SK-N-SH treated with all-trans-retinoic acid at 6 μM for 48 hours (cell line): ENCODE data around the gene F13B.

Experiments
- ARNTL ChIP-seq: fragments of 450-650 bp; formaldehyde crosslinking; IDR thresholded peaks from 2 replicates; pipeline ENCODE4 v1.5.0; 2020; ENCODE audit warnings: low read depth, mild to moderate bottlenecking, moderate library complexity, borderline replicate concordance
- CREB5 ChIP-seq: fragments of 250-450 bp; sonication (Bioruptor Pico); IDR thresholded peaks from 2 replicates; pipeline ENCODE4 v1.5.1; 2020; ENCODE audit warnings: low read depth, mild to moderate bottlenecking, moderate library complexity
- CSDC2 ChIP-seq: fragments of 250-450 bp; sonication (Bioruptor Pico); IDR thresholded peaks from 2 replicates; pipeline ENCODE4 v1.5.0; 2020; ENCODE audit warnings: mild to moderate bottlenecking, moderate library complexity
- ESRRG ChIP-seq: fragments of 250-450 bp; sonication (Bioruptor Pico); IDR thresholded peaks from 2 replicates; pipeline ENCODE4 v1.6.1; 2021; ENCODE audit warnings: mild to moderate bottlenecking
- OSR1 ChIP-seq: fragments of 250-450 bp; sonication (Bioruptor Pico); IDR thresholded peaks from 2 replicates; pipeline ENCODE4 v1.8.0; 2022; ENCODE audit warnings: moderate library complexity, mild to moderate bottlenecking, inconsistent platforms
- PATZ1 ChIP-seq: fragments of 250-450 bp; sonication (Bioruptor Pico); IDR thresholded peaks from 2 replicates; pipeline ENCODE4 v1.8.0; 2020; ENCODE audit warnings: mild to moderate bottlenecking, moderate library complexity, borderline replicate concordance
- SNAI2 ChIP-seq: fragments of 250-450 bp; sonication (Bioruptor Pico); IDR thresholded peaks from 2 replicates; pipeline ENCODE4 v1.5.0; 2020; ENCODE audit warnings: mild to moderate bottlenecking, moderate library complexity
- TCF4 ChIP-seq: fragments of 250-450 bp; sonication (Bioruptor Pico); IDR thresholded peaks from 2 replicates; pipeline ENCODE4 v1.8.0; 2021; ENCODE audit warnings: mild to moderate bottlenecking, moderate library complexity, borderline replicate concordance
- TSHZ2 ChIP-seq: fragments of 250-450 bp; sonication (Bioruptor Pico); IDR thresholded peaks from 2 replicates; pipeline ENCODE4 v1.5.0; 2020; ENCODE audit warnings: mild to moderate bottlenecking, moderate library complexity
- ZC3H10 ChIP-seq: fragments of 250-450 bp; sonication (Bioruptor Pico); IDR thresholded peaks from 2 replicates; pipeline ENCODE4 v1.5.1; 2021; ENCODE audit warnings: mild to moderate bottlenecking, moderate library complexity
- ZFP3 ChIP-seq: fragments of 250-450 bp; sonication (Bioruptor Pico); IDR thresholded peaks from 2 replicates; pipeline ENCODE4 v1.5.0; 2020; ENCODE audit warnings: mild to moderate bottlenecking, moderate library complexity
- ZFP30 ChIP-seq: fragments of 450-650 bp; formaldehyde crosslinking; IDR thresholded peaks from 2 replicates; pipeline ENCODE4 v1.5.0; 2022; ENCODE audit warnings: mild to moderate bottlenecking, moderate library complexity
- ZNF8 ChIP-seq: fragments of 450-650 bp; formaldehyde crosslinking; IDR thresholded peaks from 2 replicates; pipeline ENCODE4 v1.5.0; 2020; ENCODE audit warnings: mild to moderate bottlenecking, moderate library complexity

GRCh38 chr1:197092491-197093023 lies 25.5 kb upstream of the F13B start:
- no peak for TF ChIP-seq ZFP3 (CRISPR knock-in tag)
- TF ChIP-seq PATZ1 (CRISPR knock-in tag), result no peak
- no peak for TF ChIP-seq ZC3H10 (CRISPR knock-in tag)
- no peak for TF ChIP-seq CSDC2 (CRISPR knock-in tag)
- TF ChIP-seq CREB5 (CRISPR knock-in tag), result no peak
- TF ChIP-seq OSR1 (CRISPR knock-in tag), result no peak
- no peak for TF ChIP-seq ZNF8 (CRISPR knock-in tag)
- TF ChIP-seq TCF4 (CRISPR knock-in tag), result no peak
- no peak for TF ChIP-seq ARNTL (CRISPR knock-in tag)
- TF ChIP-seq ZFP30 (CRISPR knock-in tag), result no peak
- no peak for TF ChIP-seq TSHZ2 (CRISPR knock-in tag)
- TF ChIP-seq ESRRG (CRISPR knock-in tag), result no peak
- no peak for TF ChIP-seq SNAI2
